GM12873 (cell line): ENCODE measurements around the gene TRPM6.
A peak's percentile ranks its signal among the peaks of the same experiment; 100 is the strongest.

ENCODE experiments used
- TF ChIP-seq, protein P1 (sequence below): IDR thresholded peaks from 2 replicates; pipeline ENCODE4 v1.5.1; 2012; ENCODE audit warnings: low read depth, mild to moderate bottlenecking, moderate library complexity, low read length, control low read depth; ENCODE audit not compliant: insufficient read depth; ENCODE audit errors: missing control alignments

TRPM6 gene

DNA sequence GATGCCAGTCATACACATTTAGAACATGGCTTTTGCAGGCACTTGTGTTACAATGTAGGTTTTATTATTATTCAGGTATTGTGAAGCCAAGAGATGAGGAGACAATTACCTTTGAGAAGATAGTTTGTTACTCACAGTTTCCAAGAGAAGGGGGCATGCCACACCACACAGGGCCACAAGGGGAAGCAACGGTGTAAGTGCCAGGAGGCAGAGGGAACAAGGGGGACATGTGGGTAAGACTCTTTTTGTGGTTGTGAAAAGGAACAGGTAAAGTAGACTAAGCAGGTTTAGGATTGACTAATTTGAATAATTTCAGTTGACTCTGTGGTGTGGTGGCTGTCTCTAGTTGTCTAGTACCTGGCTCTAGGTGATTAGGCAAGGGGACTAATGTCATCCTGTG, 191.2 kb downstream of the TRPM6 start:
- TF ChIP-seq, protein P1, sequence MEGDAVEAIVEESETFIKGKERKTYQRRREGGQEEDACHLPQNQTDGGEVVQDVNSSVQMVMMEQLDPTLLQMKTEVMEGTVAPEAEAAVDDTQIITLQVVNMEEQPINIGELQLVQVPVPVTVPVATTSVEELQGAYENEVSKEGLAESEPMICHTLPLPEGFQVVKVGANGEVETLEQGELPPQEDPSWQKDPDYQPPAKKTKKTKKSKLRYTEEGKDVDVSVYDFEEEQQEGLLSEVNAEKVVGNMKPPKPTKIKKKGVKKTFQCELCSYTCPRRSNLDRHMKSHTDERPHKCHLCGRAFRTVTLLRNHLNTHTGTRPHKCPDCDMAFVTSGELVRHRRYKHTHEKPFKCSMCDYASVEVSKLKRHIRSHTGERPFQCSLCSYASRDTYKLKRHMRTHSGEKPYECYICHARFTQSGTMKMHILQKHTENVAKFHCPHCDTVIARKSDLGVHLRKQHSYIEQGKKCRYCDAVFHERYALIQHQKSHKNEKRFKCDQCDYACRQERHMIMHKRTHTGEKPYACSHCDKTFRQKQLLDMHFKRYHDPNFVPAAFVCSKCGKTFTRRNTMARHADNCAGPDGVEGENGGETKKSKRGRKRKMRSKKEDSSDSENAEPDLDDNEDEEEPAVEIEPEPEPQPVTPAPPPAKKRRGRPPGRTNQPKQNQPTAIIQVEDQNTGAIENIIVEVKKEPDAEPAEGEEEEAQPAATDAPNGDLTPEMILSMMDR: peak; percentile 40

DNA sequence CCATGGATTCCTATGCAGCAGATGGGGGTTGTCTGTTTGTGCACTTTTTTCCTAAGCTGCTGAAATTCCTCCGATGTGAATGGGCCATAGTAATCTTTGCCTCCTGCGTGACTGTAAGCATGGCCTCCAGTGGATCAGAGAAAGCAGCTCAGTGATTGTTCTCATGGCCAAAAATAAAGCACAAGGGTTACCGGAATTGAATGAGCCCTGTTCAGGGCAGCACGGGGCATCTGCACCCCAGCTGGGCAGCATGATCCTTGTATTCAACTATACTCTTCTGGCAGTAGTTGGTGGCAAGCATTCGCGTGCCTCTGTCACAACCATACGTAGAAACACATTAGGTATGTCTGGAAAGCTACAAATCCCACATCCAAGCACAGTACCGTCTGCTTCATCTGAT, 196.7 kb downstream of the TRPM6 start:
- TF ChIP-seq, protein P1: no peak

DNA sequence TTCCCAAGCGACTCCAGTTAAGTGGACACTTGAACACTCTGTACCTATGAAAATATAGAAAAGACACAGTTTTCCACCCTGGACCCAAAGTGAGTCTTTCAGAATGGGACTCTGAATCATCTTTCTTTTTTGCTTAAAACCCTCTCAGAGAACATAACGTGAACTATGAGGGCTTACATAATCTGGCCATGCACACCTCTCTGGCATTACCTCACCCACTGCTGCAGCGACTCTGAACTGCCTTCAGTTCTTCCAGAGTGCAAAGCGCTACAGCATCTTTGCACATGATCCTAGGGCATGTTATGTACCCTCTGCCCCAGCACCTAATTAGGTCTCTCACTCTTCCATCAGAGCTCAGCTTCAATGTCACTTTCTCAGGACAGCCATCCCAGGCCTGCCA, 204.4 kb downstream of the TRPM6 start:
- TF ChIP-seq, protein P1: no peak

DNA sequence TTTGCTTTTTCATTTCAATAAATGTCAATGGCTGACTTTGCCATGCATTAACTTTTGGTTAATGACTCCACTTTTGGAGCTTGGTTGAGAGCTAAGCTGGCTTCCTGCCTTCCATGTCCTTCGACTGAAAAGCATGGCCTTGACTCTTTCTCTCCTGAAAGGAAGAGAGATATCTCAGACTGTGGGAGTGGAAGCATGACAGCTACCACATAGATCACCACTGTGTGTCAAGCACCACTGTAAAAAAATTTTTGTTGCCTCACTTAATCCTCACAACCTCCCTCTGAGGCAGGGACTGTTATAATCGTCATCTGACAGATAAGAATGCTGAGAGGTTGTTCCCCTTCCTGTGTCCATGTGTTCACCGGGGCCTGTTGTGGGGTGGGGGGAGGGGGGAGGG, 205.8 kb downstream of the TRPM6 start:
- TF ChIP-seq, protein P1: no peak

DNA sequence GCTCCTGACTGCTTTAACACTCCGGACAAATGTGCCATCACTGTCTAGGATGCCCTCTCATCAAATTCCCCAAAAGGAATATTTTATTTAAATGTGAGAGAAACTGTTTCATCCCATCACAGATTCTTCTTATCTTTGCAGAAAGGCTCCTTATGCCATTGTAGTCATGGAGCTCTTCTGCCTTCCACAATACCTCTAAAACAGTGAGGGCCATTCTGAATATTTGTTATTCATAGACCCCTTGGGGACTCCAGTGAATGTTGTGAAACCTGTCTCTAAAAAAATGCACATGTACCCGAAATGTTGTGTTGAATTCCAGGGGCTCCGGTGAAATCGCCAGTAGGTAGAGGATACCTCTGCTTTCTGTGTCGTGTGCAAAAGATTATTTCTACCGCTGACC, 213.6 kb downstream of the TRPM6 start:
- TF ChIP-seq, protein P1: no peak
